H1 (cell line): ENCODE data around the gene CELSR3. TPM values are rescaled to one million over a fixed set of nuclear protein-coding genes. Genes with fewer than 3 reads are reported as not detected.

Experiments
- CTCF ChIA-PET: fragments of 300-600 bp; sonication (Branson Sonifier 250); formaldehyde crosslinking; loops from one replicate; lab custom pipeline; 2021; ENCODE audit not compliant: partially characterized antibody; lab: Charles Lee
- POLR2A ChIA-PET: fragments of 300-600 bp; sonication (Branson Sonifier 250); formaldehyde crosslinking; loops from one replicate; lab custom pipeline; 2021; ENCODE audit warnings: inconsistent platforms; ENCODE audit not compliant: partially characterized antibody; lab: Charles Lee
- DNase-seq, 2 experiments: peaks; one replicate each; pipeline versions ENCODE4 v3.0.0 to v3.0.0-alpha.2; 2010 to 2022; ENCODE audit warnings: low spot score in 2 of 2, low read depth in 1 of 2, mixed read lengths in 1 of 2
- FAIRE-seq: peaks from 2 replicates; lab custom pipeline; 2011; peaks lifted over from hg19 to GRCh38; lab: Jason Lieb, UNC
- H2AFZ ChIP-seq: 2 replicates; pipeline ENCODE4 v1.8.1; 2012; ENCODE audit warnings: low read length, inconsistent platforms
- H2AK5ac ChIP-seq: 2 replicates; pipeline ENCODE4 v1.6.1; 2013; ENCODE audit warnings: low read depth, low read length
- H2BK120ac ChIP-seq: replicated peaks from 2 replicates; pipeline ENCODE3; 2013; ENCODE audit warnings: low read depth, low read length, inconsistent platforms
- H2BK12ac ChIP-seq: 2 replicates; pipeline ENCODE4 v1.6.1; 2013; ENCODE audit warnings: low read depth, low read length
- H2BK15ac ChIP-seq: 2 replicates; pipeline ENCODE4 v1.6.1; 2013; ENCODE audit warnings: low read length
- H2BK20ac ChIP-seq: 2 replicates; pipeline ENCODE4 v1.6.1; 2013; ENCODE audit warnings: low read length
- H2BK5ac ChIP-seq: 2 replicates; pipeline ENCODE4 v1.6.1; 2013; ENCODE audit warnings: low read depth, low read length
- H3K14ac ChIP-seq: 2 replicates; pipeline ENCODE4 v1.6.1; 2013; ENCODE audit warnings: inconsistent platforms; ENCODE audit not compliant: insufficient read length
- H3K18ac ChIP-seq: 2 replicates; pipeline ENCODE4 v1.6.1; 2013; ENCODE audit warnings: low read length; ENCODE audit errors: extremely low read depth
- H3K23ac ChIP-seq: 2 replicates; pipeline ENCODE4 v1.6.1; 2013; ENCODE audit warnings: inconsistent platforms; ENCODE audit not compliant: insufficient read length
- H3K23me2 ChIP-seq: 2 replicates; pipeline ENCODE4 v1.6.1; 2013; ENCODE audit warnings: low read depth, low read length
- H3K27ac ChIP-seq: 2 replicates; pipeline ENCODE4 v1.6.1; 2011; ENCODE audit warnings: low read depth, low read length, inconsistent platforms
- H3K27me3 ChIP-seq, 4 experiments: replicated peaks in 1 of 4; 1 replicate in 1 of 4; 2 replicates in 3 of 4; pipeline versions ENCODE4 v1.6.1 to v1.8.1; 2011 to 2013; ENCODE audit warnings: low read length in 3 of 4, mild to moderate bottlenecking in 3 of 4, inconsistent platforms in 2 of 4, mixed read lengths in 2 of 4, moderate library complexity in 1 of 4; ENCODE audit not compliant: control insufficient read depth in 3 of 4, insufficient read depth in 3 of 4; ENCODE audit errors: extremely low read depth in 1 of 4
- H3K36me3 ChIP-seq, 4 experiments: 2 replicates each; pipeline versions ENCODE4 v1.6.1 to v1.8.1; 2011 to 2013; ENCODE audit warnings: mild to moderate bottlenecking in 4 of 4, low read length in 3 of 4, moderate library complexity in 2 of 4, control low read depth in 1 of 4, inconsistent platforms in 1 of 4; ENCODE audit not compliant: insufficient read depth in 4 of 4, control insufficient read depth in 2 of 4
- H3K4ac ChIP-seq: replicated peaks from 2 replicates; pipeline ENCODE3; 2013; ENCODE audit warnings: low read length, low read depth, mixed read lengths, inconsistent platforms; ENCODE audit not compliant: insufficient read length
- H3K4me1 ChIP-seq, 4 experiments: replicated peaks in 1 of 4; 1 replicate in 1 of 4; 2 replicates in 3 of 4; pipeline versions ENCODE4 v1.6.1 to v1.8.1; 2011 to 2013; ENCODE audit warnings: low read length in 3 of 4, inconsistent platforms in 2 of 4, mixed read lengths in 1 of 4; ENCODE audit not compliant: insufficient read depth in 4 of 4, control insufficient read depth in 3 of 4
- H3K4me2 ChIP-seq, 2 experiments: 2 replicates each; pipeline versions ENCODE4 v1.6.1 to v1.8.1; 2011 to 2013; ENCODE audit warnings: low read depth in 2 of 2, low read length in 2 of 2, control low read depth in 1 of 2, inconsistent platforms in 1 of 2, mild to moderate bottlenecking in 1 of 2; ENCODE audit not compliant: insufficient read depth in 1 of 2
- H3K4me3 ChIP-seq, 4 experiments: fragments of 200-600, 300-600 bp in 1 of 4; sonication (generic), shearing (Covaris generic), sonication (Bioruptor Twin) in 1 of 4; 2 replicates each; pipeline versions ENCODE4 v1.5.1 to v1.8.1; 2011 to 2016; ENCODE audit warnings: low read length in 4 of 4, low read depth in 3 of 4, control low read depth in 2 of 4, inconsistent platforms in 2 of 4, mild to moderate bottlenecking in 2 of 4, mixed read lengths in 1 of 4, moderate library complexity in 1 of 4; ENCODE audit not compliant: insufficient read depth in 2 of 4; ENCODE audit errors: extremely low read depth in 1 of 4
- H3K56ac ChIP-seq: replicated peaks from 2 replicates; pipeline ENCODE3; 2013; ENCODE audit warnings: low read depth, mild to moderate bottlenecking, mixed read lengths, low read length, inconsistent platforms; ENCODE audit not compliant: insufficient read length
- H3K79me1 ChIP-seq: 2 replicates; pipeline ENCODE4 v1.6.1; 2013; ENCODE audit warnings: low read depth, low read length, control low read depth
- H3K79me2 ChIP-seq, 2 experiments: 2 replicates each; pipeline versions ENCODE4 v1.6.1 to v1.8.1; 2012 to 2013; ENCODE audit warnings: low read length in 2 of 2, mild to moderate bottlenecking in 2 of 2, inconsistent platforms in 1 of 2; ENCODE audit not compliant: insufficient read depth in 2 of 2, control insufficient read depth in 1 of 2
- H3K9ac ChIP-seq, 4 experiments: replicated peaks in 1 of 4; 1 replicate in 1 of 4; 2 replicates in 3 of 4; pipeline versions ENCODE4 v1.6.1 to v1.8.1; 2011 to 2013; ENCODE audit warnings: low read depth in 3 of 4, low read length in 3 of 4, control low read depth in 2 of 4, mild to moderate bottlenecking in 2 of 4, moderate library complexity in 2 of 4, inconsistent platforms in 1 of 4; ENCODE audit errors: extremely low read depth in 1 of 4
- H3K9me3 ChIP-seq, 2 experiments: 2 replicates each; pipeline versions ENCODE4 v1.6.1 to v1.8.1; 2012 to 2013; ENCODE audit warnings: mild to moderate bottlenecking in 2 of 2, moderate library complexity in 2 of 2, control low read depth in 1 of 2, inconsistent platforms in 1 of 2, low read depth in 1 of 2, low read length in 1 of 2, mixed read lengths in 1 of 2; ENCODE audit not compliant: insufficient read depth in 2 of 2
- H4K20me1 ChIP-seq, 2 experiments: replicated peaks in 1 of 2; 2 replicates each; pipeline versions ENCODE3 to v1.8.1; 2011 to 2013; ENCODE audit warnings: inconsistent platforms in 2 of 2, low read length in 2 of 2, mild to moderate bottlenecking in 1 of 2; ENCODE audit not compliant: insufficient read depth in 2 of 2, control insufficient read depth in 1 of 2
- H4K5ac ChIP-seq: 2 replicates; pipeline ENCODE4 v1.6.1; 2013; ENCODE audit warnings: low read length, low read depth, mixed read lengths, inconsistent platforms; ENCODE audit not compliant: insufficient read length
- H4K8ac ChIP-seq: 2 replicates; pipeline ENCODE4 v1.8.0; 2013; ENCODE audit warnings: mild to moderate bottlenecking, moderate library complexity, low read length, inconsistent platforms; ENCODE audit not compliant: insufficient read depth; ENCODE audit errors: extremely low read depth
- H4K91ac ChIP-seq: replicated peaks from 2 replicates; pipeline ENCODE3; 2013; ENCODE audit warnings: low read length, mixed read lengths, inconsistent platforms; ENCODE audit not compliant: insufficient read length
- CHD2 ChIP-seq: IDR thresholded peaks from 2 replicates; pipeline ENCODE4 v1.6.1; 2012; ENCODE audit warnings: low read length, improper control_type of control experiment
- EP300 ChIP-seq, 2 experiments: IDR thresholded peaks; 1 replicate in 1 of 2; 2 replicates in 1 of 2; pipeline ENCODE4 v1.6.1; 2011 to 2012; ENCODE audit warnings: low read depth in 2 of 2, low read length in 2 of 2, mild to moderate bottlenecking in 2 of 2, borderline replicate concordance in 1 of 2, inconsistent platforms in 1 of 2, moderate library complexity in 1 of 2
- HDAC2 ChIP-seq, 2 experiments: fragments of 300-600 bp in 1 of 2; sonication (generic) in 1 of 2; IDR thresholded peaks; 2 replicates each; pipeline ENCODE4 v1.6.1; 2011 to 2012; ENCODE audit warnings: low read depth in 2 of 2, low read length in 2 of 2, mild to moderate bottlenecking in 2 of 2, moderate library complexity in 2 of 2, borderline replicate concordance in 1 of 2, inconsistent platforms in 1 of 2
- HDAC6 ChIP-seq: IDR thresholded peaks from one replicate; pipeline ENCODE4 v1.7.1; 2012; ENCODE audit warnings: low read depth, mild to moderate bottlenecking, inconsistent platforms, low read length, moderate library complexity
- JUN ChIP-seq: IDR thresholded peaks from 2 replicates; pipeline ENCODE4 v1.6.1; 2011; ENCODE audit warnings: low read depth, mild to moderate bottlenecking, improper control_type of control experiment, low read length
- PHF8 ChIP-seq: fragments of 200-600 bp; sonication (generic); conservative IDR thresholded peaks from 2 replicates; pipeline ENCODE4 v1.7.1; 2012; ENCODE audit warnings: low read depth, mild to moderate bottlenecking, inconsistent platforms, low read length, moderate library complexity
- SP1 ChIP-seq: IDR thresholded peaks from 2 replicates; pipeline ENCODE4 v1.6.1; 2011; ENCODE audit warnings: low read depth, low read length
- WGBS, 2 experiments: shearing (Covaris generic) in 1 of 2; methylation state at CpG; one replicate each; pipeline versions ENCODE4 v1.1.6 to v1.1.7; 2013 to 2015; ENCODE audit warnings: low lambda C conversion rate in 2 of 2, mixed read lengths in 2 of 2, inconsistent platforms in 1 of 2, low coverage in 1 of 2, missing lambda C conversion rate in 1 of 2; ENCODE audit not compliant: insufficient replicate concordance in 2 of 2, insufficient coverage in 1 of 2, insufficient read length in 1 of 2; ENCODE audit errors: extremely low coverage in 1 of 2, missing lambda C conversion rate in 1 of 2; 5-methylcytosine and 5-hydroxymethylcytosine counted together
- polyA plus RNA-seq, 7 experiments: library from polyadenylated mRNA; depleted of rRNA in 3 of 7; stranded (reverse) in 5 of 7; unstranded in 2 of 7; fragments of >200 nt in 5 of 7; fragments of 200-250 nt in 2 of 7; gene quantifications; 1 replicate in 5 of 7; 2 replicates in 1 of 7; 4 replicates in 1 of 7; pipeline versions ENCODE4 v1.2.1 to v1.2.3, GENCODE V29; 2011 to 2013; ENCODE audit warnings: missing spikeins in 2 of 7, mixed read lengths in 2 of 7
- total RNA-seq: library from RNA; stranded (reverse); fragmentation: NEBNext Ultra II Directional; extraction: Animal tissue kit (Norgen Biotek cat#: 25700); gene quantifications from 2 replicates; pipeline ENCODE4 v1.2.1, GENCODE V29; 2021

CELSR3 gene
- total and polyA plus RNA-seq, 2 of the 8 experiments (the other 6 are each of a cell fraction or from before 2014, with no cell fraction given) = 11.6 to 29.5 TPM

DNA sequence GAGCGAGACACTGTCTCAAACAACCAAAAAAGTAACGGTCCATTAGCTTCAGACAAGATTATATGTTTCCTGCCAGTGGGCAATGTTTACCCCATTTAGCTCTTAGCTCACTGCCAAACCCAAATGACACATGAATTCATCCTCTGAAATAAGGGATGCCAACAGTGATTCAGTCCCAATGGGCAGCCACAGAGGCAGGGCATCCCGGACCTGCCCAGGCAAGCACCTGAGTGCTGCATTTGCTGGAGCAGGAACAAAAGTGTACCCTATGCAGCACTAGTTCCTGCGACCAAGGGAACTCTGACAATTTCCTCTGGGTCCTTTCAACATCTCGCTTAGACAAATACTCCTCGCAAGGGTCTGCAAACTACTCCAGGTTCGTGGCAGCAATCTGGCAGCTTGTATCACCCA is 46.4 kb upstream of the CELSR3 start:
- Histone ChIP-seq H2AK5ac (no peak overlapping the region), H3K23me2 (no peaks in the 10 kb centered on the region)
- CTCF ChIA-PET = interaction anchor here (0.6 to 3.1 kb wide), 5 partner anchors 23 to 251 kb away, joined by 3 to 9 read pairs (median 4); partner anchors contain the start of gene NCKIPSD
- TF ChIP-seq PHF8 (no peak), EP300 (IDR thresholded peaks at IDR 0.05; ENCODE audit: borderline replicate concordance in 1 of 2, low read depth in 2 of 2, low read length in 2 of 2) (no peak), CHD2 (no peak), HDAC2 (IDR thresholded peaks at IDR 0.05; ENCODE audit: borderline replicate concordance in 1 of 2, low read depth in 2 of 2, low read length in 2 of 2) (no peak), JUN (no peak), HDAC6 (no peak), SP1 (no peak)
- TF ChIP-seq, all 59 proteins: peak for 0
- Histone ChIP-seq H2BK12ac (no peak overlapping the region), H2BK15ac (no peak overlapping the region), H2BK5ac (peak overlapping the region; percentile 73), H4K8ac (no peak overlapping the region; the same call in 1 of the 2 replicates), H4K5ac (peak overlapping the region; percentile 9), H3K36me3 (peaks cover 7 to 76% (median 23%) of the 10 kb centered on the region in 4 experiments), H2BK20ac (no peak overlapping the region), H3K4me2 (0 out of 4 replicates have a peak overlapping the region, but pooled peaks of 1 of the 2 experiments have one; percentile 21), H3K23ac (no peak overlapping the region), H4K91ac (no peak overlapping the region), H3K79me1 (peaks cover 2% of the 10 kb centered on the region; the same call in 1 of the 2 replicates), H3K4ac (peak overlapping the region; percentile 21), H3K9me3 (no peaks in the 10 kb centered on the region), H3K9ac (no peak overlapping the region; a peak in 1 of 7 replicates), H2BK120ac (peak overlapping the region; percentile 54), H3K14ac (no peak overlapping the region), H3K56ac (no peak overlapping the region), H4K20me1 (peaks cover 14 to 30% of the 10 kb centered on the region in 2 experiments), H3K27me3 (no peaks in the 10 kb centered on the region), H3K27ac (peak overlapping the region; percentile 47; the same call in 1 of the 2 replicates), H3K4me1 (peaks cover 0 to 3% (median 3%) of the 10 kb centered on the region in 4 experiments; a peak in 2 of 7 replicates), H2AFZ (no peak overlapping the region), H3K79me2 (peaks cover 65 to 96% of the 10 kb centered on the region in 2 experiments), H3K4me3 (no peak overlapping the region), H3K18ac (0 out of 2 replicates have a peak overlapping the region, but pooled peaks have one; percentile 15)
- FAIRE-seq (no peak), DNase-seq (no peak)
- 93% methylated on average over 7 of the region's 7 CpGs; no CpG with 5 or more reads in 1 of the 2 experiments for WGBS, 2 experiments
- POLR2A ChIA-PET = interaction anchor here (0.7 to 13.3 kb wide), 8 partner anchors 6 to 175 kb away, joined by 3 to 187 read pairs (median 8); partner anchors contain the start of genes CELSR3, IP6K2 and NCKIPSD
